Measurements from ENCODE around the gene CCDC77.

Gene CCDC77

DNA sequence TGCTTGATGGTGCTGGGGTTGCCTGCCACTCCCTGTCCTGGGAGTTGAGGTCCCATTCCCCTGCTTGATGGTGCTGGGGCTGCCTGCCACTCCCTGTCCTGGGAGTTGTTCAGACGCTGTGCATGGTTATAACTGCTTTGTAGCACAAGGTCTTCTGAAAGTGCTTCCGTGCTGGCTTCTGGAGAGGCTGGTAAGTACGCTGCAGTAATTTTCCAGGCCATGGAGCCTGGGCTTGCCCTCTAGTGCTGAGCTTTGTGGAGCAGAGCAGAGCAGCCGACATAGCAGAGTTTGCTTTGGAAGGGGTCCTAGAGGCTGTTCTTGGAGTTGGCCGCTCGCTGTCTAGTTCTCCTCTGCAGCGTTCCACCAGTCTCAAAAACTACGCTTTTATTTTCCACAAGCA lies 64.6 kb downstream of the CCDC77 start:
- TF ChIP-seq, protein P1, sequence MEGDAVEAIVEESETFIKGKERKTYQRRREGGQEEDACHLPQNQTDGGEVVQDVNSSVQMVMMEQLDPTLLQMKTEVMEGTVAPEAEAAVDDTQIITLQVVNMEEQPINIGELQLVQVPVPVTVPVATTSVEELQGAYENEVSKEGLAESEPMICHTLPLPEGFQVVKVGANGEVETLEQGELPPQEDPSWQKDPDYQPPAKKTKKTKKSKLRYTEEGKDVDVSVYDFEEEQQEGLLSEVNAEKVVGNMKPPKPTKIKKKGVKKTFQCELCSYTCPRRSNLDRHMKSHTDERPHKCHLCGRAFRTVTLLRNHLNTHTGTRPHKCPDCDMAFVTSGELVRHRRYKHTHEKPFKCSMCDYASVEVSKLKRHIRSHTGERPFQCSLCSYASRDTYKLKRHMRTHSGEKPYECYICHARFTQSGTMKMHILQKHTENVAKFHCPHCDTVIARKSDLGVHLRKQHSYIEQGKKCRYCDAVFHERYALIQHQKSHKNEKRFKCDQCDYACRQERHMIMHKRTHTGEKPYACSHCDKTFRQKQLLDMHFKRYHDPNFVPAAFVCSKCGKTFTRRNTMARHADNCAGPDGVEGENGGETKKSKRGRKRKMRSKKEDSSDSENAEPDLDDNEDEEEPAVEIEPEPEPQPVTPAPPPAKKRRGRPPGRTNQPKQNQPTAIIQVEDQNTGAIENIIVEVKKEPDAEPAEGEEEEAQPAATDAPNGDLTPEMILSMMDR (IDR thresholded peaks at IDR 0.05; ENCODE audit: low read length), result no peak
- no peak for TF ChIP-seq EZH2 (IDR thresholded peaks at IDR 0.05; ENCODE audit: borderline replicate concordance, low read length)
- no peak overlapping the region for H3K9ac ChIP-seq (ENCODE audit: low read length)
- H3K79me2 ChIP-seq (ENCODE audit: insufficient read depth, low read length), result no peaks in the 10 kb centered on the region
- H3K4me3 ChIP-seq (ENCODE audit: low read depth, low read length, poor library complexity, severe bottlenecking), result no peak overlapping the region
- no peak overlapping the region for H2AFZ ChIP-seq (ENCODE audit: low read length)
- H3F3A ChIP-seq (ENCODE audit: insufficient read depth, low read length), result no peaks in the 10 kb centered on the region
- no peak overlapping the region for H3K4me2 ChIP-seq (ENCODE audit: low read length)
- H3K27ac ChIP-seq (ENCODE audit: low read depth, low read length, poor library complexity, severe bottlenecking), result no peak overlapping the region
- H3K27me3 ChIP-seq (ENCODE audit: insufficient read depth, low read length), result peaks cover 21% of the 10 kb centered on the region
- no peaks in the 10 kb centered on the region for H4K20me1 ChIP-seq (ENCODE audit: insufficient read depth, low read length)
- peaks cover under 1% of the 10 kb centered on the region for H3K4me1 ChIP-seq (ENCODE audit: insufficient read depth, low read length, severe bottlenecking)
- H3K36me3 ChIP-seq (ENCODE audit: insufficient read depth, low read length), result no peaks in the 10 kb centered on the region
- no peaks in the 10 kb centered on the region for H3K9me3 ChIP-seq (ENCODE audit: low read length)
- H3K9me2 ChIP-seq (ENCODE audit: low read depth, low read length), result no peaks in the 10 kb centered on the region

GRCh38 chr12:466762-467161 lies 65.3 kb downstream of the CCDC77 start:
- Histone ChIP-seq H4K20me1 (ENCODE audit: insufficient read depth, low read length) (no peaks in the 10 kb centered on the region), H3K4me1 (ENCODE audit: insufficient read depth, low read length, severe bottlenecking) (no peaks in the 10 kb centered on the region), H3K9me2 (ENCODE audit: low read depth, low read length) (no peaks in the 10 kb centered on the region), H3K4me2 (ENCODE audit: low read length) (no peak overlapping the region), H3K4me3 (ENCODE audit: low read depth, low read length, poor library complexity, severe bottlenecking) (no peak overlapping the region), H3K9me3 (ENCODE audit: low read length) (no peaks in the 10 kb centered on the region), H2AFZ (ENCODE audit: low read length) (no peak overlapping the region), H3K27me3 (ENCODE audit: insufficient read depth, low read length) (peaks cover 21% of the 10 kb centered on the region), H3K9ac (ENCODE audit: low read length) (no peak overlapping the region), H3K79me2 (ENCODE audit: insufficient read depth, low read length) (no peaks in the 10 kb centered on the region), H3K27ac (ENCODE audit: low read depth, low read length, poor library complexity, severe bottlenecking) (no peak overlapping the region), H3K36me3 (ENCODE audit: insufficient read depth, low read length) (no peaks in the 10 kb centered on the region), H3F3A (ENCODE audit: insufficient read depth, low read length) (no peaks in the 10 kb centered on the region)
- TF ChIP-seq, protein P1 (IDR thresholded peaks at IDR 0.05; ENCODE audit: low read length), result no peak
- TF ChIP-seq EZH2 (IDR thresholded peaks at IDR 0.05; ENCODE audit: borderline replicate concordance, low read length), result no peak

GRCh38 chr12:467591-467990 lies 66.1 kb downstream of the CCDC77 start:
- H3F3A ChIP-seq (ENCODE audit: insufficient read depth, low read length), result no peaks in the 10 kb centered on the region
- no peak overlapping the region for H3K9ac ChIP-seq (ENCODE audit: low read length)
- TF ChIP-seq, protein P1 (IDR thresholded peaks at IDR 0.05; ENCODE audit: low read length), result no peak
- no peak for TF ChIP-seq EZH2 (IDR thresholded peaks at IDR 0.05; ENCODE audit: borderline replicate concordance, low read length)
- H3K9me2 ChIP-seq (ENCODE audit: low read depth, low read length), result no peaks in the 10 kb centered on the region
- H3K79me2 ChIP-seq (ENCODE audit: insufficient read depth, low read length), result no peaks in the 10 kb centered on the region
- H3K27me3 ChIP-seq (ENCODE audit: insufficient read depth, low read length), result peaks cover 20% of the 10 kb centered on the region
- no peaks in the 10 kb centered on the region for H4K20me1 ChIP-seq (ENCODE audit: insufficient read depth, low read length)
- H3K9me3 ChIP-seq (ENCODE audit: low read length), result no peaks in the 10 kb centered on the region
- H3K4me3 ChIP-seq (ENCODE audit: low read depth, low read length, poor library complexity, severe bottlenecking), result no peak overlapping the region
- H3K36me3 ChIP-seq (ENCODE audit: insufficient read depth, low read length), result no peaks in the 10 kb centered on the region
- H3K4me2 ChIP-seq (ENCODE audit: low read length), result no peak overlapping the region
- H3K27ac ChIP-seq (ENCODE audit: low read depth, low read length, poor library complexity, severe bottlenecking), result no peak overlapping the region
- H2AFZ ChIP-seq (ENCODE audit: low read length), result no peak overlapping the region
- no peaks in the 10 kb centered on the region for H3K4me1 ChIP-seq (ENCODE audit: insufficient read depth, low read length, severe bottlenecking)

Measured in OCI-LY1 (cell line).